ENCODE results near the gene COX14.
A peak's percentile ranks its signal among the peaks of the same experiment; 100 is the strongest.
"Not testable (repeated sequence)": the region's sequence is repeated elsewhere in the genome, so short reads cannot be mapped to it uniquely, and the experiment has no call there.

Gene COX14

DNA sequence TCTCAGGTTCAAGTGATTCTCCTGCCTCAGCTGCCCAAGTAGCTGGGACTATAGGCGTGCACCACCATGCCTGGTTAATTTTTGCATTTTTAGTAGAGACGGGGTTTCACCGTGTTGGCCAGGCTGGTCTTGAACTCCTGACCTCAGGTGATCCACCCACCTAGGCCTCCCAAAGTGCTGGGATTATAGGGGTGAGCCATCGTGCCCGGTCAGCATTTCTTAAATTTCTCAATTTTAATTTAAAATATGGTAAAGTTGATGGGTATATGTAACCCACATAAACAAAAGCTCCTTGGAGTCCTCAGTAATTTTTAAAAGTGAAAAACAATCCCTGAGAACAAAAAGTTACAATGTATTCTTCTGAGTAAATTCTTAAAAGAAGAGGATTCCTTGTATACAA lies 42.9 kb downstream of the COX14 start:
- not testable (repeated sequence) for DNase-seq (ENCODE audit: low spot score)

DNA sequence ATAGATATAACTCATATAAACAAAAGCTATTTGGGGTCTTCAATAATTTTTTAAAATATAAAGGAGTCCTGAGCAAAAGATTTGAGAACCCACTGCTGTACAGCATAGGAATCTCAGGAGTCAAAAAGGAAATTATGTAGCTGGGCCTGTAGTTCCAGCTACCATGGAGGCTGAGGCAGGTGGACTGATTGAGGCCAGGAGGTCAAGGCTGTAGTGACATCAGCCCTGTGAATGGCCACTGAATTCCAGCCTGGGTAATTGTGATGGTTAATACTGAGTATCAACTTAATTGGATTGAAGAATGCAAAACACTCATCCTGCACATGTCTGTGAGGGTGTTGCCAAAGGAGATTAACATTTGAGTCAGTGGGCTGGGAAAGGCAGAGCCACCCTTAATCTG lies 44.6 kb downstream of the COX14 start:
- no peak for DNase-seq (ENCODE audit: low spot score)

DNA sequence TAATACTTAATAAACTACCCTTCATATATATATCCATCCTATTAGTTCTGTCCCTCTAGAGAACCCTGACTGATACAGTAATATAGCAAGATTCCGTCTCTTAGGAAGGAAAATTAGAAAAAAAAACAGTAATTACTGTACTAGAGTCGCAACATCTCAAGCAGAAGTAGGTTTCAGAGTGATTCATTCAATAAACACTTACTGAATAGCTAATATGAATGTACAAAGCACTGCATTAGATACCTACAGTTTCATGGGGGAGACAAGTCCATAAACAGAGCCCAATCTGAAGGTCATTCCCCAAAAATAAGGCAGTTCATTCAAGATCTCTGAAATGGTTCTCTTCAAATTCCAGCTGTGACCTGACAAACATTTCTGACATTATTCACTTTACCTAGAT lies 45.2 kb downstream of the COX14 start:
- no peak for DNase-seq (ENCODE audit: low spot score)

DNA sequence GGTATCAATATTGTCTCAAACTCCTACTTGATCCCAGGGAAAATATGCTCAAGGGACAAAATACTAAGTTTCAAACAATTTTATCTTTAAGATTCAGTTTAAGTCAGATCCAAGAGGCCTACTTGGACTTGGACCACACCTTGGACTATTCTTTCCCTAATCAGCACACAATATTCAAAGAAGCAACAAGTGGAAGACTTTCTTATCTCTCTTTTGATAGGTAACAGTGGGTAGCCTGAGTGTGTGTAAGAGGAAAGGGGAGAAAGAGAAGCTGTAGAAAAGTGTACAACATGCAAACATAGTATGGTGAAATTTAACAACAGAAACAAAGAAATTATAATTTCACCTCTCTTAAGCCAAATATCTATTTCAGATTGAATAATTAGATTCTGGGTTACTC lies 48.6 kb downstream of the COX14 start:
- DNase-seq (ENCODE audit: low spot score) = no peak

DNA sequence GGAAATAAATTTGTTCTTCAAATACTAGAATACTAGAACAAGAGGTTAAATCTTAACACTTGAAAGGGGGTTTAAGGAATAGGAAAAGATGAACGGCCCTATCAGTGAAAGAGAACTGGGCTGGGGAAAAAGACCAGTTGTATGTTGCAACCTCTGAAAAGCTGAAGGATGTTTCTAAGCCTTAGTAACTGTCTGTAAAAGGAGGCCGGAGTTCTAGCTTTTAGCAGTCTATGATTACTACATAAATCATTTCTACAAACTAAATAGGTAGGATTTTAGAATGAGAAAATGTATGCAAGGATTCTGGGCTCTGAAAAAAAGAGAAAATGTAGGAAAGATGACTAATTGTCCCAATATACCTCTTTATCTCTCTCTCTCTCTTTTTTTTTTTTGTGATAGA lies 50.2 kb downstream of the COX14 start:
- DNase-seq (ENCODE audit: low spot score) = peak; percentile 11

DNA sequence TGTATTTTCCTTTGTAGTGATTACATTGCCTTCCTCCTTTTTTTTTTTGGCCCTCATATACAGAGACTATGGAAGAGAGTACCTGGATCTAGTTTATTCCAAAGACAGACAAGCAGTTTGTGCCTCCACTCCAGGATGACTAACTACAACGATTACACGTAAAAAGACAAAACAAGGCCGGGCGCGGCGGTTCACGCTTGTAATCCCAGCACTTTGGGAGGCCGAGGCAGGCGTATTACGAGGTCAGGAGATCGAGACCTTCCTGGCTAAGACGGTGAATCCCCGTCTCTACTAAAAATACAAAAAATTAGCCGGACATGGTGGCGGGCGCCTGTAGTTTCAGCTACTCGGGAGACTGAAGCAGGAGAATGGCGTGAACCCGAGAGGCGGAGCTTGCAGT lies 52.9 kb downstream of the COX14 start:
- DNase-seq (ENCODE audit: low spot score) = no peak

DNA sequence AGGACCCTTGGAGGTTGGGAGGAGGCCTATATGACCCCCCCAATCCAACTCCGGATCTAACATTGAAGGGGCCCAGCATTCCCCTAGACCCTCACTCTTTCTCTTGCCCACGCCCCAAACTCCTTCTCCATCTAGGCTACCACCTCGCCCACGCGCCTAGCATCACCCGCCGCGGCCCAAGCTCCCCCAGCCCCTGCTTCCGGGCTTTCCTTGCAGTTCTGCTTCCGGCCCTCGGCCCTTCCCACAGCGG lies 54.7 kb downstream of the COX14 start:
- DNase-seq (ENCODE audit: low spot score) = no peak

DNA sequence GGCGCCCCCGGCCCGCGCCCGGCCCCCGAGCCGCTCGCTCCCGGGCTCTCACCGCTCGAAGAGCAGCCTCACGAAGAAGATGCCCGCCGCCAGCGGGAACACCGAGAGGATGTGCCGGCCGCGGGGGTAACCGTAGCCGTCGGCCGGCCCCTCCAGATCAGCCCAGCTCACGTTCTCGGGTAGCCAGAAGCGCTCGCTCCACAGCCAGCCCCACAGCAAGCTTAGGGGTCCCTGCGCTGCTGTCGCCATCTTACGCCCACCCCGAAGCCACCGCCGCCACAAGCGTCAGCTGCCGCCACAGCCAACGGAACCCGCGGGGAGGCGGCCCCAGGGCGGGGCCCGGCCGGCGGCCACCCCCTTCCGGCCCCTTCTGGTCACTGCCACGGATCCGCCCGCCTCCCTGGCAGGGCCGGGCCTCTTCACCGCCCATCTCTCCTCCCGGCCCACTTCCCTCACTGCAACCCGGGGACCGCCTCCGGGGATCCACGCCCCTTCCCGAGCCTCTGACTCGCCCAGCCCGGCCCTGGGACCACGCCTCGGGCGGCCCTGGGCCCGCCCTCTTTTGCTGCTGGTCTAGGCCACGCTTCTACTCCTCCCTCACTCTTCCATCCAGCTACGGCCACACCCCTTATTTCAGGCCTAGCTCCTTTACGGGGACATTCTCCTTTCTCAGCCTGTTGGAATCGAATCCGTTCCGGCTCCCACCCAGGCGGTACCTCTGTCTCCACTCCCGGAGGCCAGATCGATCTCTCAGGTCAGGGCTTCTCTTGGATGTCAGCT lies 55.2 kb downstream of the COX14 start, which contains the start of gene CERS5:
Gene CERS5 (minus strand): TSS at position 321 of the 780 bp plus-strand sequence. CDS start 72 bp downstream, at position 249.
- DNase-seq (ENCODE audit: low spot score) = peak; percentile 98
